ENCODE results near the gene LRRC38.
"Not testable (repeated sequence)": the region's sequence is repeated elsewhere in the genome, so short reads cannot be mapped to it uniquely, and the experiment has no call there.

LRRC38 gene

GRCh38 chr1:13513895-13514546, at the start of gene LRRC38:
TSS of gene LRRC38 (minus strand) at chr1:13514003. CDS start at chr1:13513593, 410 bp downstream.
- DNase-seq, result no peak

GRCh38 chr1:13562981-13563380, 49.2 kb upstream of the LRRC38 start:
- DNase-seq, result not testable (repeated sequence)

GRCh38 chr1:13560541-13560940, 46.7 kb upstream of the LRRC38 start:
- no peak for DNase-seq

GRCh38 chr1:13556224-13556764, 42.5 kb upstream of the LRRC38 start:
- DNase-seq, result no peak

GRCh38 chr1:13554798-13555197, 41.0 kb upstream of the LRRC38 start:
- DNase-seq, result no peak

GRCh38 chr1:13550663-13551062, 36.9 kb upstream of the LRRC38 start:
- DNase-seq, result no peak

GRCh38 chr1:13549521-13549920, 35.7 kb upstream of the LRRC38 start:
- DNase-seq, result no peak

GRCh38 chr1:13549021-13549420, 35.2 kb upstream of the LRRC38 start:
- no peak for DNase-seq

- DNase-seq, result no peak
Observed at GRCh38 chr1:13548281-13548680, 34.5 kb upstream of the LRRC38 start.

- DNase-seq, result no peak
Observed at GRCh38 chr1:13546791-13547190, 33.0 kb upstream of the LRRC38 start.

GRCh38 chr1:13544221-13544556, 30.4 kb upstream of the LRRC38 start:
- no peak for DNase-seq

GRCh38 chr1:13543451-13544220, 29.8 kb upstream of the LRRC38 start:
- DNase-seq, result peak; percentile 1

- no peak for DNase-seq
Observed at GRCh38 chr1:13541435-13542215, 27.8 kb upstream of the LRRC38 start.

GRCh38 chr1:13540866-13541265, 27.1 kb upstream of the LRRC38 start:
- DNase-seq, result no peak

GRCh38 chr1:13539683-13540082, 25.9 kb upstream of the LRRC38 start:
- no peak for DNase-seq

GRCh38 chr1:13538832-13539231, 25.0 kb upstream of the LRRC38 start:
- DNase-seq, result no peak

- DNase-seq, result no peak
Observed at GRCh38 chr1:13536571-13536970, 22.8 kb upstream of the LRRC38 start.

GRCh38 chr1:13535227-13535626, 21.4 kb upstream of the LRRC38 start:
- DNase-seq, result no peak

GRCh38 chr1:13528320-13528719, 14.5 kb upstream of the LRRC38 start:
- DNase-seq, result no peak

- DNase-seq, result no peak
Observed at GRCh38 chr1:13523780-13524477, 10.1 kb upstream of the LRRC38 start.

GRCh38 chr1:13520985-13521384, 7.2 kb upstream of the LRRC38 start:
- DNase-seq, result no peak

- no peak for DNase-seq
Observed at GRCh38 chr1:13517193-13517812, 3.5 kb upstream of the LRRC38 start.
